ENCODE data around the gene MEGF11. TPM values are rescaled to one million over a fixed set of nuclear protein-coding genes. Genes with fewer than 3 reads are reported as not detected.

MEGF11 gene
- polyA plus RNA-seq, 2 of the 4 experiments (the other 2 are of a cell fraction): 0.25 to 0.31 TPM

DNA sequence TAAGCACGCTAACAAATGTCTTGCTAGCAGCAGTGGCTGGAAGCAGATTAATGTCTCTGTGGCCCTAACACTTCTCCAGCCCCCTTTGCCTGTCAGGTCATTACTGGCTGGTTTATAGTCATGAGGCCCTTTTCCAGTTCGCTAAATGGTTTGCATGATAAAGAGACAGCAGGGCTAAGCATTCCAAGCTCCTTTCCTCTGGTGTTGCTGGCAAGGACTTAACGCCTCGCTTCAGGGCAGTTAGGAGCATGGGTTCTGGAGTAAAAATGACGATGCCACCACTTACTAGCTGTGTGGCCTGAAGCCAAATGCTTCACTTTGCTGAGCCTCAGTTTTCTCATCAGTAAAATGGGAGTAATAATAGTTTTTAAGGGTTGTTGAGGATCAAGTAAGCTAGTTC, 185.9 kb downstream of the MEGF11 start:
- FAIRE-seq (no peak), DNase-seq (ENCODE audit: low read depth in 1 of 2, low spot score in 1 of 2) (no peak), ATAC-seq (no peak)
- H3K4me2 ChIP-seq: no peak overlapping the region
- H3K27ac ChIP-seq: no peak overlapping the region
- TF ChIP-seq FOSL2 (IDR thresholded peaks at IDR 0.05) (no peak), FOSL2 (CRISPR knock-in tag; IDR thresholded peaks at IDR 0.05) (no peak), RNF2 (IDR thresholded peaks at IDR 0.05; ENCODE audit: borderline replicate concordance, low read depth) (no peak), RARB (CRISPR knock-in tag; IDR thresholded peaks at IDR 0.05) (no peak), POLR2A (IDR thresholded peaks at IDR 0.05; ENCODE audit: low read length) (no peak), BHLHE40 (IDR thresholded peaks at IDR 0.05; ENCODE audit: low read depth, low read length) (no peak), NFE2L2 (conservative IDR thresholded peaks at IDR 0.05; ENCODE audit: low read length) (no peak), RAD21 (conservative IDR thresholded peaks at IDR 0.05 in 1 of 2, IDR thresholded peaks at IDR 0.05 in 1 of 2) (no peak)
- WGBS (ENCODE audit: missing lambda C conversion rate): 54% methylated on average over 5 of the region's 5 CpGs
- no peaks in the 10 kb centered on the region for H3K4me1 ChIP-seq
- ChIA-PET CTCF (interaction anchor here (0.9 to 1.2 kb wide), 2 partner anchors 15 to 18 kb away, joined by 3 to 4 read pairs; no protein-coding TSS in a partner anchor), POLR2A (no interaction called here)
- no peak overlapping the region for H3K4me3 ChIP-seq
- H3K9me3 ChIP-seq: no peaks in the 10 kb centered on the region

DNA sequence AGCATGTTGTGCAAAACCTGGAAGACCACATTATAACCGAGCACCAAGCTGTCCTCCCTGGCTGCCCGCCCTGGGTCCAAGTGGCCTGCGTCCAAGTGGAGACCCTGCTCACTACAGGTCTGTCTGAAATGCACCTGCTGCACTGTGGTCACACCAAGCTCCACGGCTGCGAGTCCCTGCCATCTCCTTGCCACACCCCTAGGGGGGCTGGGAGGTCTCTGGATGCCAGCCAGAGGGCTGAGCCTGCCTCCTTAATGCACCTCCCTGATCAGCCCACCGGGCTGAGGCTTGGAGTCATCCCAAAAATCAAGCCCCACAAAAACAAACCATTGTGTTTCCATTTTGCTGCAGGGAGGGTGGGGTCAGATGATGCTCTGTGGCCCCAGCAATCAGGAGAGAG, 187.1 kb downstream of the MEGF11 start:
- H3K9me3 ChIP-seq: no peaks in the 10 kb centered on the region
- ChIA-PET POLR2A (no interaction called here), CTCF (no interaction called here)
- no peak overlapping the region for H3K27ac ChIP-seq
- no peak overlapping the region for H3K4me3 ChIP-seq
- WGBS (ENCODE audit: missing lambda C conversion rate): 44% methylated on average over 4 of the region's 6 CpGs
- FAIRE-seq (no peak), DNase-seq (ENCODE audit: low read depth in 1 of 2, low spot score in 1 of 2) (no peak), ATAC-seq (no peak)
- no peak overlapping the region for H3K4me2 ChIP-seq
- no peaks in the 10 kb centered on the region for H3K4me1 ChIP-seq
- no peak for TF ChIP-seq POLR2AphosphoS2 (conservative IDR thresholded peaks at IDR 0.05; ENCODE audit: low read length)
- no peak for TF ChIP-seq TFCP2L1 (CRISPR knock-in tag; IDR thresholded peaks at IDR 0.05)
- TF ChIP-seq TP53 (CRISPR knock-in tag; IDR thresholded peaks at IDR 0.05): no peak
- TF ChIP-seq KDM5A (IDR thresholded peaks at IDR 0.05): no peak
- TF ChIP-seq POLR2A (IDR thresholded peaks at IDR 0.05; ENCODE audit: low read length): no peak
- TF ChIP-seq JUNB (IDR thresholded peaks at IDR 0.05): no peak
- TF ChIP-seq ELK1 (IDR thresholded peaks at IDR 0.05; ENCODE audit: low read depth, low read length): no peak
- no peak for TF ChIP-seq MAZ (IDR thresholded peaks at IDR 0.05; ENCODE audit: borderline replicate concordance, low read depth, low read length)
- no peak for TF ChIP-seq KDM1A (IDR thresholded peaks at IDR 0.05; ENCODE audit: low read depth)
- no peak for TF ChIP-seq USF2 (IDR thresholded peaks at IDR 0.05)
- TF ChIP-seq BCL3 (IDR thresholded peaks at IDR 0.05): no peak
- TF ChIP-seq NFE2L2 (conservative IDR thresholded peaks at IDR 0.05; ENCODE audit: low read length): no peak
- no peak for TF ChIP-seq HMGXB4 (CRISPR knock-in tag; IDR thresholded peaks at IDR 0.05; ENCODE audit: borderline replicate concordance)
- TF ChIP-seq GATA3 (IDR thresholded peaks at IDR 0.05; ENCODE audit: borderline replicate concordance): no peak

DNA sequence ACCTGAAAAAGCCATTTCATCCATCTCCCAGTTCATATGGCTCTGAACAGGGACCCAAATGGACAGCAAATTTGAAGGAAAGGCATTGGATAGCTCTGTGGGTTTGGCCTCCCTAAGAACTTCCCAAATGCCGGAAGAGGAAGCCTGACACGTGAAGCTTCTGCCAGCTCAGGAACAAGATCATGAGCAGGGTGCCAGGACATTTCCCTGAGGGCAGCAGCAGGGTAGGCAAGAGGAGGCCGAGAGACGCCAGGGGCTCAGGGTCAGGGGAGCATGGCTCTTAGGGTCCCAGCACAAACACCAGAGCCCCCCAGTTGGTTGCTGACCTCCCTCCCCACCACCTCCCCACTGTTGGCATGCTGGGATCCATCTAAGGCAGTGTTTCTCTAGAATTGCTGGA, 187.5 kb downstream of the MEGF11 start:
- Histone ChIP-seq H3K4me3 (no peak overlapping the region), H3K4me2 (no peak overlapping the region), H3K27ac (no peak overlapping the region), H3K4me1 (no peaks in the 10 kb centered on the region), H3K9me3 (no peaks in the 10 kb centered on the region)
- CTCF ChIA-PET: interaction anchor here (0.6 to 0.7 kb wide), 2 partner anchors 50 to 85 kb away, joined by 3 read pairs; no protein-coding TSS in a partner anchor
- FAIRE-seq (no peak), ATAC-seq (no peak), DNase-seq (ENCODE audit: low read depth in 1 of 2, low spot score in 1 of 2) (no peak)
- WGBS (ENCODE audit: missing lambda C conversion rate): 38% methylated on average over 4 of the region's 4 CpGs
- POLR2A ChIA-PET: no interaction called here
- TF ChIP-seq NR3C1 (IDR thresholded peaks at IDR 0.05) (no peak), JUNB (IDR thresholded peaks at IDR 0.05) (no peak), CBX2 (IDR thresholded peaks at IDR 0.05; ENCODE audit: borderline replicate concordance, low read depth) (no peak), EHMT2 (IDR thresholded peaks at IDR 0.05; ENCODE audit: low read depth) (no peak), EP300 (IDR thresholded peaks at IDR 0.05) (no peak), CBX8 (IDR thresholded peaks at IDR 0.05) (no peak), RAD21 (conservative IDR thresholded peaks at IDR 0.05 in 1 of 2, IDR thresholded peaks at IDR 0.05 in 1 of 2) (no peak)
